Measurements from ENCODE around the gene HOATZ.

The HOATZ gene

GRCh38 chr11:111585371-111585770 is 70.8 kb downstream of the HOATZ start:
- Histone ChIP-seq H2AFZ (ENCODE audit: low read depth, low read length) (no peak overlapping the region), H3K4me1 (ENCODE audit: control insufficient read depth, insufficient read depth, low read depth, low read length) (no peaks in the 10 kb centered on the region), H3K27me3 (ENCODE audit: control insufficient read depth in 1 of 2, insufficient read depth in 1 of 2, low read length in 2 of 2) (no peaks in the 10 kb centered on the region), H3K4ac (ENCODE audit: low read depth in 1 of 2, low read length in 2 of 2) (no peak overlapping the region), H2BK5ac (ENCODE audit: low read depth, low read length, poor library complexity, severe bottlenecking) (no peak overlapping the region), H3K23ac (ENCODE audit: low read length in 2 of 2) (no peak overlapping the region), H3K9ac (ENCODE audit: low read length) (peak overlapping the region; percentile 47), H4K91ac (ENCODE audit: low read length) (no peak overlapping the region), H3K18ac (ENCODE audit: low read depth in 1 of 2, low read length in 2 of 2) (no peak overlapping the region), H3K27ac (ENCODE audit: low read length, poor library complexity, severe bottlenecking) (no peak overlapping the region), H2BK12ac (ENCODE audit: low read length in 2 of 2) (no peak overlapping the region), H2BK120ac (ENCODE audit: low read depth, low read length) (no peak overlapping the region), H3K14ac (ENCODE audit: low read length in 2 of 2) (no peak overlapping the region), H2BK15ac (ENCODE audit: low read depth, poor library complexity, severe bottlenecking) (no peak overlapping the region), H4K8ac (ENCODE audit: low read length) (no peak overlapping the region), H3K4me2 (ENCODE audit: low read length, poor library complexity, severe bottlenecking) (no peak overlapping the region), H3K4me3 (ENCODE audit: insufficient read depth in 1 of 2, low read depth in 1 of 2, low read length in 2 of 2) (no peak overlapping the region), H3K36me3 (ENCODE audit: control insufficient read depth in 1 of 2, insufficient read depth in 2 of 2, low read depth in 1 of 2, low read length in 2 of 2) (no peaks in the 10 kb centered on the region), H3K79me1 (replicated peaks; ENCODE audit: low read length, poor library complexity, severe bottlenecking) (no peaks in the 10 kb centered on the region), H2AK5ac (ENCODE audit: low read length, severe bottlenecking) (no peak overlapping the region), H3K9me3 (ENCODE audit: control insufficient read depth, low read length) (no peaks in the 10 kb centered on the region)
- WGBS = 45% methylated on average over 2 of the region's 2 CpGs
- DNase-seq = peak; percentile 71

GRCh38 chr11:111586388-111586831 is 71.8 kb downstream of the HOATZ start:
- H4K8ac ChIP-seq (ENCODE audit: low read length) = no peak overlapping the region
- H3K4me3 ChIP-seq (ENCODE audit: insufficient read depth in 1 of 2, low read depth in 1 of 2, low read length in 2 of 2) = no peak overlapping the region
- H2AFZ ChIP-seq (ENCODE audit: low read depth, low read length) = no peak overlapping the region
- no peaks in the 10 kb centered on the region for H3K27me3 ChIP-seq (ENCODE audit: control insufficient read depth in 1 of 2, insufficient read depth in 1 of 2, low read length in 2 of 2)
- no peak overlapping the region for H2BK120ac ChIP-seq (ENCODE audit: low read depth, low read length)
- no peak overlapping the region for H2BK15ac ChIP-seq (ENCODE audit: low read depth, poor library complexity, severe bottlenecking)
- no peak overlapping the region for H2AK5ac ChIP-seq (ENCODE audit: low read length, severe bottlenecking)
- H3K9ac ChIP-seq (ENCODE audit: low read length) = peak overlapping the region; percentile 76
- peak; percentile 66 for DNase-seq
- no peaks in the 10 kb centered on the region for H3K36me3 ChIP-seq (ENCODE audit: control insufficient read depth in 1 of 2, insufficient read depth in 2 of 2, low read depth in 1 of 2, low read length in 2 of 2)
- H2BK12ac ChIP-seq (ENCODE audit: low read length in 2 of 2) = no peak overlapping the region
- H3K27ac ChIP-seq (ENCODE audit: low read length, poor library complexity, severe bottlenecking) = no peak overlapping the region
- no peak overlapping the region for H4K91ac ChIP-seq (ENCODE audit: low read length)
- no peak overlapping the region for H3K4ac ChIP-seq (ENCODE audit: low read depth in 1 of 2, low read length in 2 of 2)
- no peak overlapping the region for H3K18ac ChIP-seq (ENCODE audit: low read depth in 1 of 2, low read length in 2 of 2)
- no peak overlapping the region for H3K23ac ChIP-seq (ENCODE audit: low read length in 2 of 2)
- WGBS = 57% methylated on average over 1 of the region's 1 CpG
- no peaks in the 10 kb centered on the region for H3K4me1 ChIP-seq (ENCODE audit: control insufficient read depth, insufficient read depth, low read depth, low read length)
- no peak overlapping the region for H2BK5ac ChIP-seq (ENCODE audit: low read depth, low read length, poor library complexity, severe bottlenecking)
- no peaks in the 10 kb centered on the region for H3K9me3 ChIP-seq (ENCODE audit: control insufficient read depth, low read length)
- no peak overlapping the region for H3K4me2 ChIP-seq (ENCODE audit: low read length, poor library complexity, severe bottlenecking)
- no peak overlapping the region for H3K14ac ChIP-seq (ENCODE audit: low read length in 2 of 2)
- no peaks in the 10 kb centered on the region for H3K79me1 ChIP-seq (replicated peaks; ENCODE audit: low read length, poor library complexity, severe bottlenecking)

Small RNA genes lying within 50 kb of the gene (small RNA-seq; reads per million reads assigned to genes)
- gene MIR34B (ENCODE audit: low read depth) = 191 reads per million, percentile 94 among the genes with 10 or more reads in this experiment
- gene MIR34C (ENCODE audit: low read depth) = 1,839 reads per million, percentile 98 among the genes with 10 or more reads in this experiment
